ENCODE measurements around the gene SLC45A2.

SLC45A2 gene

GRCh38 chr5:34007201-34007620 lies 22.7 kb upstream of the SLC45A2 start:
- peak in 1 of 4 experiments; percentile 10 for DNase-seq

GRCh38 chr5:34005681-34006080 lies 21.2 kb upstream of the SLC45A2 start:
- DNase-seq: no peak

GRCh38 chr5:34005211-34005610 lies 20.7 kb upstream of the SLC45A2 start:
- DNase-seq: no peak

GRCh38 chr5:34003941-34004340 lies 19.4 kb upstream of the SLC45A2 start:
- DNase-seq: no peak

- no peak for DNase-seq
These were observed 18.3 kb upstream of the SLC45A2 start for GRCh38 chr5:34002629-34003328.

- DNase-seq: no peak
These were observed 16.8 kb upstream of the SLC45A2 start for GRCh38 chr5:34001241-34001841.

- no peak for DNase-seq
These were observed 15.5 kb upstream of the SLC45A2 start for GRCh38 chr5:33999978-34000377.

GRCh38 chr5:33997331-33997983 lies 13.0 kb upstream of the SLC45A2 start:
- DNase-seq: peak; percentile 70 to 79 (median 72)

GRCh38 chr5:33995865-33996264 lies 11.4 kb upstream of the SLC45A2 start:
- peak in 2 of 4 experiments; percentile 7 to 13 for DNase-seq

- no peak for DNase-seq
These were observed 10.4 kb upstream of the SLC45A2 start for GRCh38 chr5:33994845-33995244.

- no peak for DNase-seq
These were observed 8.4 kb upstream of the SLC45A2 start for GRCh38 chr5:33992864-33993263.

- no peak for DNase-seq
These were observed 954 bp upstream of the SLC45A2 start for GRCh38 chr5:33985447-33985846.

GRCh38 chr5:33984178-33984577 lies 315 bp downstream of the SLC45A2 start:
- DNase-seq: no peak

- DNase-seq: no peak
These were observed 2.9 kb downstream of the SLC45A2 start for GRCh38 chr5:33981408-33982162.

GRCh38 chr5:33980030-33980429 lies 4.5 kb downstream of the SLC45A2 start:
- no peak for DNase-seq

GRCh38 chr5:33978306-33978705 lies 6.2 kb downstream of the SLC45A2 start:
- DNase-seq: no peak

- DNase-seq: no peak
These were observed 8.2 kb downstream of the SLC45A2 start for GRCh38 chr5:33976307-33976706.

- DNase-seq: no peak
These were observed 8.6 kb downstream of the SLC45A2 start for GRCh38 chr5:33975852-33976251.

- DNase-seq: no peak
These were observed 11.2 kb downstream of the SLC45A2 start for GRCh38 chr5:33973271-33973670.

- DNase-seq: peak in 3 of 4 experiments; percentile 23 to 37 (median 27)
These were observed 14.7 kb downstream of the SLC45A2 start for GRCh38 chr5:33969572-33970452.

GRCh38 chr5:33968211-33969005 lies 16.1 kb downstream of the SLC45A2 start:
- no peak for DNase-seq
